H7 (cell line): ENCODE results near the gene ATP23. TPM values are rescaled to one million over a fixed set of nuclear protein-coding genes. Genes with fewer than 3 reads are reported as not detected.

Source experiments
- DNase-seq: peaks from one replicate; pipeline ENCODE4 v3.0.0; 2012
- H3K27me3 ChIP-seq: 2 replicates; pipeline ENCODE4 v1.6.0; 2011; ENCODE audit warnings: mild to moderate bottlenecking, low read length; ENCODE audit not compliant: control insufficient read depth, insufficient read depth
- H3K36me3 ChIP-seq: replicated peaks from 2 replicates; pipeline ENCODE4 v1.5.1; 2011; ENCODE audit warnings: low read length; ENCODE audit not compliant: control insufficient read depth, insufficient read depth
- H3K4me3 ChIP-seq: 2 replicates; pipeline ENCODE4 v1.5.1; 2011; ENCODE audit warnings: low read depth, mild to moderate bottlenecking, control low read depth, low read length, moderate library complexity; ENCODE audit not compliant: insufficient read depth
- total RNA-seq: library from RNA; depleted of rRNA; stranded (reverse); fragments of >200 nt; shearing (Covaris generic); gene quantifications from 2 replicates; pipeline ENCODE4 v1.2.3, GENCODE V29; 2014; rRNA removed

Gene ATP23
- total RNA-seq, 1 experiment from 2014 or later = 20.6 TPM

DNA sequence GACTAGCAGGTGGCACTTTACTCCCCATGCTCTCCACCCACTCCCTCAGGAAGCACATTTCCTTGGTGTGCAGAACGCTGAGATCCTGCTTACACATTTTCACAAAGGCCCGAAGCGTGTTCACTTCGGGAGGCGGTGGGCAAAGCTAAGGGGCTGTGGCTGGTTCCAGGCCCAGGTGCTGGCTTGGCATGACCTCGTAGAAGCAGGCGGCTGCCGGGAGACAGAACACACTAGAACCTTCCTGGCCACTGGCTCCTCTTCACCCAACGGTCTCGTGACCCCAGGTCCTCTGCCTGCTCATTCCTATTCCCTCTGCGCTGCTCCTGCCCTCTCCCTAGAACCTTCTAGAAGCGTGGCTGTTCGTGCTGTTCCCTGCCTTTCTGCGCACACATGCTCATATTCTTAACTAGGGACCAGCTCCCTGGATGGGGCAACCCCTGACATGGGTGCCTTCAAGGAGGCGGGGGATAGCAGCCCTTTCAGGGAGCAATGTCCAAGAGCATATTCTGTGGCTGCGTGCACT, 43.3 kb downstream of the ATP23 start:
- Histone ChIP-seq H3K36me3 (no peaks in the 10 kb centered on the region), H3K4me3 (no peak overlapping the region)

GRCh38 chr12:57985685-57986084, 44.3 kb downstream of the ATP23 start:
- Histone ChIP-seq H3K27me3 (no peaks in the 10 kb centered on the region), H3K36me3 (no peaks in the 10 kb centered on the region), H3K4me3 (no peak overlapping the region)
- no peak for DNase-seq

More for the DNA sequence above, 43.3 kb downstream of the ATP23 start:
- H3K27me3 ChIP-seq = no peaks in the 10 kb centered on the region
- DNase-seq = no peak

DNA sequence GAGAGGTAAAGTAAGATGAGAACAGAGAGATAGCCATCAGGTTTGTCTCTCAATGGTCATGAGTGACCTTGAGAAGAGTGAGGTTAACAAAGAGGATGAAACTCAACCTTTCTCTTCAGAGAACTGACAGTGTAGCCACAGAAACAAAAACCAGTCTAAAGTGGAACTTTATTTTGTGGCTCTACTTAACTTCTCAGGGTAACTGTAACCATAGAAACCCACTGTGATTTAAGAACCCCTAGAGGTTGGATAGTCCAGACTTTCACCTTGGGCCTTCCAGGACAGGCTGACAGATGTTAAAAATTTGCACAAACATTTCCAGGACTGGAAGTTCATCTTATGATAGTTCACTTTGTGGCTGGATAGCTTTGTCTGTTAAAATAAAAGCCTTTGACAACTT, 48.5 kb downstream of the ATP23 start:
- DNase-seq = no peak
- H3K36me3 ChIP-seq = no peaks in the 10 kb centered on the region
- no peaks in the 10 kb centered on the region for H3K27me3 ChIP-seq
- no peak overlapping the region for H3K4me3 ChIP-seq

GRCh38 chr12:57990241-57990883, 49.0 kb downstream of the ATP23 start:
- no peak for DNase-seq
- Histone ChIP-seq H3K27me3 (no peaks in the 10 kb centered on the region), H3K36me3 (no peaks in the 10 kb centered on the region), H3K4me3 (no peak overlapping the region)

GRCh38 chr12:57992001-57992400, 50.6 kb downstream of the ATP23 start:
- H3K36me3 ChIP-seq = no peaks in the 10 kb centered on the region
- no peak overlapping the region for H3K4me3 ChIP-seq
- H3K27me3 ChIP-seq = no peaks in the 10 kb centered on the region
- no peak for DNase-seq

GRCh38 chr12:57993030-57993429, 51.7 kb downstream of the ATP23 start:
- Histone ChIP-seq H3K36me3 (no peaks in the 10 kb centered on the region), H3K4me3 (no peak overlapping the region), H3K27me3 (no peaks in the 10 kb centered on the region)
- peak; percentile 19 for DNase-seq

DNA sequence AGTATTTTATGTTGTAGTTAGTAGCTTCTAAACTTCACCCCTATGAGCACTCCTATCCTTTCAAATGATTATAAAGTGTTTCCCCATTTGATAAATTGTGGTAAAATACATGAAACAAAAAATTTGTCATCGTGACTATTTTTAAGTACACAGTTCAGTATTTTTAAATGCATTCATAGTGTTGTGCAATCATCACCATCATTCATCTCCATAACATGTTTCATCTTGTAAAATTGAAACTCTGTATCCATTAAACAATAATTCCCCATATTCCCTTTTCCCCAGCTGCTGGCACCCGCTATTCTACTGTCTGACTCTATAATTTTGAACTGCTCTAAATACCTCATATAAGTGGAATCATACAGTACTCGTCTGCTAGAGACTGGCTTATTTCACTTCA, 52.5 kb downstream of the ATP23 start:
- H3K27me3 ChIP-seq = no peaks in the 10 kb centered on the region
- no peaks in the 10 kb centered on the region for H3K36me3 ChIP-seq
- DNase-seq = no peak
- no peak overlapping the region for H3K4me3 ChIP-seq

- Histone ChIP-seq H3K4me3 (no peak overlapping the region), H3K27me3 (no peaks in the 10 kb centered on the region), H3K36me3 (no peaks in the 10 kb centered on the region)
- DNase-seq = no peak
These were observed 55.2 kb downstream of the ATP23 start for GRCh38 chr12:57996520-57996919.

DNA sequence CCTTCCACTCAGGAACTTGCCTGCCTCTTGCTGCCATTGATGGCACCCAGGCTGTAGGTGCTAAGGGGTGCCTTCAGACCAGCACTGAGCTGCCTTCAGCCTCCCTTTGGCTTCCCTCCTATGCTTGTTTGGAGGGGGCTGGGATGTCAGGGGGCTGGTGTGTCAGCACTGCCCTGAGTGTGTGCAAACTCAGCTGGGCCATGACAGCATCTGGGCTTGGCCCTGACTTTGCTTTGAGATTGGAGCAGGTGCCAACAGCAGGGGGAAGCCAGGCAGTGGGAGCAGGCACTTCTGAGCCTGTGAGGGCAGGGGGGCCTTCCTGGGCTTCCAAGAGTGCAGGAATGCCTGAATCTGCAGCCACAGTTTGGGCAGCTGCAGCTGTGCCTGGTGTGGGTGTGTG, 56.9 kb downstream of the ATP23 start:
- no peak for DNase-seq
- Histone ChIP-seq H3K27me3 (no peaks in the 10 kb centered on the region), H3K4me3 (no peak overlapping the region), H3K36me3 (no peaks in the 10 kb centered on the region)

DNA sequence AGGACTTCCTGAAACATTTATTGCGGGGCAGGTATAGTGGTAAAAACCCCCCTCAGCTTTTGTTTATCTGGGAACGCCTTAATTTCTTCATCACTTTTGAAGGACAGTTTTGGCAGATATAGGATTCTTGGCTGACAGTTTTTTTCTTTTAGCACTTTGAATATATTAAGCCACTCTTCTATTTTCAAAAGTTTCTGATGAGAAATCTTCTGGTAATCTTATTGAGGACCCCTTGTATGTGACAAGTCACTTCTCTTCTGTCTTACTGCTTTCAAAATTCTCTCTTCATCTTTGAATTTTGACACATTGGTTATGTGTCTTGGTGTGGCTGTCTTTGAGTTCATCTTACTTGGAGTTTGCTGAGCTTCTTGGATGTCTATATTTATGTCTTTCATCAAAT, 59.1 kb downstream of the ATP23 start:
- Histone ChIP-seq H3K4me3 (no peak overlapping the region), H3K36me3 (no peaks in the 10 kb centered on the region), H3K27me3 (no peaks in the 10 kb centered on the region)
- no peak for DNase-seq

DNA sequence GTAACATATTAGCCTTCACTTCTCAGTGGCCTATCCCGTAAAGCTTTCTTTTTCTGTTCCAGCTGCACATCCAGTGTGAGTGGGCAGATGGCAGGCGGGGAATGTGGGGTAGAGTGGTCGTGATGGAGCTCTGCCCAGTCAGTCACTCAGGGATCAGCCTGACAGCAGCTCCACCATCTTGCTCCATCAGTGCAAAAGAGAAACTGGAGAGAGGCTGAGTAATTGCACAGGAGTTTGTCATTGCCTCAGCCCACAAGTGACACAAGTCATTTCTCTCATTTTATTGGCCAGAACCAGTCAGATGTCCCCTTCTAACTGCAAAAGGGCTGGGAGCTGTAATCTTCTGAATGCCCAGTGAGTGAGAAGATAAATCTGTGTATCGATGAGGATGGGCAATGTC, 66.5 kb downstream of the ATP23 start:
- no peak for DNase-seq
- H3K4me3 ChIP-seq = no peak overlapping the region
- no peaks in the 10 kb centered on the region for H3K36me3 ChIP-seq
- H3K27me3 ChIP-seq = no peaks in the 10 kb centered on the region

DNA sequence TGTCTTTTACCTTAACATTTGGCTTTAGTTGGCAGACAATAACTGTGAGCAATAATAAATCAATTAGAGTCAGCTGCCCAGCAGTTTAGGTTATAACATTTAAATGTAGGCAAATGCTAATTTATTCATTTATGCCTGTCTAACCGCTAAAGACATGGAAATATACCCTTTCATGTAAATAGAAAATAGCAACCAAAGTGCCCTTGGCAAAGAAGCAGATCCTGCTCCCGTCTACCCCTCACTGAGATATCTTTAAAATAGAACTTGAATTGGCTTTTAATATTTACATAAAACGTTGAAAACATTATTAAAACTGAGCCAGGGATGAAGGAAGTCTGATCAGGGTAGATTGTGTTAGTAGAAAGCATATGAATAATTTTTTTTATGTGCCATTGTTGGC, 67.3 kb downstream of the ATP23 start:
- H3K4me3 ChIP-seq = no peak overlapping the region
- no peaks in the 10 kb centered on the region for H3K27me3 ChIP-seq
- DNase-seq = no peak
- H3K36me3 ChIP-seq = no peaks in the 10 kb centered on the region

Other genes with a start within 250 kb of the ATP23 start
- gene OS9, start 247.4 kb upstream of the ATP23 start, total RNA-seq = 65.5 and 74.1 TPM in 2 replicates
- gene AGAP2, start 202.8 kb upstream of the ATP23 start, total RNA-seq = 0.30 and 0.35 TPM in 2 replicates
- gene TSPAN31, start 196.5 kb upstream of the ATP23 start, total RNA-seq = 12.9 and 17.6 TPM in 2 replicates
- 234 and 275 TPM in 2 replicates for gene CDK4, start 189.3 kb upstream of the ATP23 start, total RNA-seq
- gene MARCHF9, start 186.5 kb upstream of the ATP23 start, total RNA-seq = 1.9 and 4.3 TPM in 2 replicates
- 0.26 and 0.59 TPM in 2 replicates for gene CYP27B1, start 174.5 kb upstream of the ATP23 start, total RNA-seq
- 7.1 and 13.8 TPM in 2 replicates for gene METTL1, start 169.5 kb upstream of the ATP23 start, total RNA-seq
- 3.2 and 3.6 TPM in 2 replicates for gene EEF1AKMT3, start 169.0 kb upstream of the ATP23 start, total RNA-seq
- gene TSFM, start 158.8 kb upstream of the ATP23 start, total RNA-seq = 57.7 and 67.8 TPM in 2 replicates
- 0.38 TPM in 1 of 2 replicates, not detected in the other for gene AVIL, start 122.8 kb upstream of the ATP23 start, total RNA-seq
- 59.3 and 74.2 TPM in 2 replicates for gene CTDSP2, start 94.8 kb upstream of the ATP23 start, total RNA-seq